IPS-18c (cell line): ENCODE data around the gene CABP5.

ENCODE experiments used
- H3K4me3 ChIP-seq: 2 replicates; pipeline ENCODE4 v1.7.0; 2013; ENCODE audit warnings: low read depth, mild to moderate bottlenecking, low read length, moderate library complexity; ENCODE audit not compliant: insufficient read depth
- H3K9me3 ChIP-seq: one replicate; pipeline ENCODE4 v1.6.1; 2013; ENCODE audit warnings: mild to moderate bottlenecking, low read length, moderate library complexity; ENCODE audit not compliant: control insufficient read depth, insufficient read depth

Gene CABP5

GRCh38 chr19:48044561-48044960, 682 bp upstream of the CABP5 start:
- H3K9me3 ChIP-seq: peaks cover 4% of the 10 kb centered on the region
- H3K4me3 ChIP-seq: no peak overlapping the region

- no peak overlapping the region for H3K4me3 ChIP-seq
- peaks cover 2% of the 10 kb centered on the region for H3K9me3 ChIP-seq
Observed at GRCh38 chr19:48041877-48042580, 1.9 kb downstream of the CABP5 start.

GRCh38 chr19:48036765-48037164, 7.1 kb downstream of the CABP5 start:
- H3K9me3 ChIP-seq: peaks cover 3% of the 10 kb centered on the region
- no peak overlapping the region for H3K4me3 ChIP-seq

GRCh38 chr19:48033604-48034003, 10.3 kb downstream of the CABP5 start:
- H3K9me3 ChIP-seq: peaks cover 8% of the 10 kb centered on the region
- H3K4me3 ChIP-seq: no peak overlapping the region

- Histone ChIP-seq H3K9me3 (peaks cover 8% of the 10 kb centered on the region), H3K4me3 (no peak overlapping the region)
Observed at GRCh38 chr19:48030073-48030472, 13.8 kb downstream of the CABP5 start.

GRCh38 chr19:48029431-48029830, 14.4 kb downstream of the CABP5 start:
- H3K9me3 ChIP-seq: peaks cover 8% of the 10 kb centered on the region
- H3K4me3 ChIP-seq: no peak overlapping the region

- Histone ChIP-seq H3K4me3 (no peak overlapping the region), H3K9me3 (peaks cover 5% of the 10 kb centered on the region)
Observed at GRCh38 chr19:48025480-48025879, 18.4 kb downstream of the CABP5 start.

- peaks cover 3% of the 10 kb centered on the region for H3K9me3 ChIP-seq
- no peak overlapping the region for H3K4me3 ChIP-seq
Observed at GRCh38 chr19:48023518-48023917, 20.4 kb downstream of the CABP5 start.

- Histone ChIP-seq H3K4me3 (no peak overlapping the region), H3K9me3 (peaks cover 3% of the 10 kb centered on the region)
Observed at GRCh38 chr19:48023011-48023410, 20.9 kb downstream of the CABP5 start.

GRCh38 chr19:48020686-48021085, 23.2 kb downstream of the CABP5 start:
- Histone ChIP-seq H3K4me3 (no peak overlapping the region), H3K9me3 (peaks cover 3% of the 10 kb centered on the region)

- no peak overlapping the region for H3K4me3 ChIP-seq
- no peaks in the 10 kb centered on the region for H3K9me3 ChIP-seq
Observed at GRCh38 chr19:48010932-48011758, 32.7 kb downstream of the CABP5 start.

- no peak overlapping the region for H3K4me3 ChIP-seq
- peaks cover 4% of the 10 kb centered on the region for H3K9me3 ChIP-seq
Observed at GRCh38 chr19:48006762-48007161, 37.1 kb downstream of the CABP5 start.

- H3K9me3 ChIP-seq: peaks cover 7% of the 10 kb centered on the region
Observed at GRCh38 chr19:48004236-48004635, 39.6 kb downstream of the CABP5 start.

GRCh38 chr19:48000846-48001245, 43.0 kb downstream of the CABP5 start:
- H3K4me3 ChIP-seq: no peak overlapping the region
- H3K9me3 ChIP-seq: peaks cover 8% of the 10 kb centered on the region

More at GRCh38 chr19:48004236-48004635, 39.6 kb downstream of the CABP5 start:
- H3K4me3 ChIP-seq: no peak overlapping the region

- no peak overlapping the region; the same call in 1 of the 2 replicates for H3K4me3 ChIP-seq
- H3K9me3 ChIP-seq: peaks cover 4% of the 10 kb centered on the region
Observed at GRCh38 chr19:47998800-47999199, 45.1 kb downstream of the CABP5 start.

- Histone ChIP-seq H3K4me3 (no peak overlapping the region), H3K9me3 (peaks cover 4% of the 10 kb centered on the region)
Observed at GRCh38 chr19:47996230-47996727, 47.6 kb downstream of the CABP5 start.

- Histone ChIP-seq H3K9me3 (peaks cover 4% of the 10 kb centered on the region), H3K4me3 (no peak within 1 kb of the TSS)
Observed at GRCh38 chr19:47994209-47994802, 49.6 kb downstream of the CABP5 start, which contains the start of gene ELSPBP1. Gene ELSPBP1, plus strand, starts transcription at chr19:47994632. Its CDS starts 14,036 bp downstream, at chr19:48008668.

GRCh38 chr19:47992070-47992469, 51.8 kb downstream of the CABP5 start, which contains the start of gene BSPH1:
Gene BSPH1, minus strand, starts transcription at chr19:47992170. Its CDS starts 89 bp downstream, at chr19:47992081.
- Histone ChIP-seq H3K4me3 (no peak within 1 kb of the TSS), H3K9me3 (peaks cover 2% of the 10 kb centered on the region)
